Skeletal muscle satellite cell (primary cell): ENCODE results near the gene ATRNL1.
"Not testable (repeated sequence)": the region's sequence is repeated elsewhere in the genome, so short reads cannot be mapped to it uniquely, and the experiment has no call there.

Experiments
- H3K27me3 ChIP-seq: 2 replicates; pipeline ENCODE4 v1.7.0; 2013; ENCODE audit warnings: low read length; ENCODE audit not compliant: control insufficient read depth, insufficient read depth
- H3K36me3 ChIP-seq: 2 replicates; pipeline ENCODE4 v1.7.0; 2013; ENCODE audit warnings: mild to moderate bottlenecking, control low read depth, low read length; ENCODE audit not compliant: insufficient read depth
- H3K4me1 ChIP-seq: 2 replicates; pipeline ENCODE4 v1.7.0; 2013; ENCODE audit warnings: low read length; ENCODE audit not compliant: control insufficient read depth, insufficient read depth
- H3K4me2 ChIP-seq: 2 replicates; pipeline ENCODE4 v1.7.0; 2013; ENCODE audit warnings: mild to moderate bottlenecking, low read length
- H3K4me3 ChIP-seq: 2 replicates; pipeline ENCODE4 v1.7.0; 2013; ENCODE audit warnings: low read length
- H3K9ac ChIP-seq: 2 replicates; pipeline ENCODE4 v1.7.0; 2013; ENCODE audit warnings: mild to moderate bottlenecking, low read depth, low read length, moderate library complexity
- H3K9me3 ChIP-seq: replicated peaks from 2 replicates; pipeline ENCODE4 v1.7.0; 2013; ENCODE audit warnings: mild to moderate bottlenecking, control low read depth, low read length

Gene ATRNL1

GRCh38 chr10:115711306-115711705 is 618.1 kb downstream of the ATRNL1 start:
- Histone ChIP-seq H3K9ac (no peak overlapping the region), H3K27me3 (no peaks in the 10 kb centered on the region), H3K4me3 (no peak overlapping the region), H3K4me2 (no peak overlapping the region), H3K36me3 (no peaks in the 10 kb centered on the region), H3K9me3 (no peaks in the 10 kb centered on the region), H3K4me1 (peaks cover 1% of the 10 kb centered on the region)

- Histone ChIP-seq H3K4me1 (no peaks in the 10 kb centered on the region), H3K9ac (no peak overlapping the region), H3K36me3 (no peaks in the 10 kb centered on the region), H3K4me3 (no peak overlapping the region), H3K4me2 (no peak overlapping the region), H3K27me3 (no peaks in the 10 kb centered on the region), H3K9me3 (no peaks in the 10 kb centered on the region)
Observed at GRCh38 chr10:115720121-115720520, 627.0 kb downstream of the ATRNL1 start.

DNA sequence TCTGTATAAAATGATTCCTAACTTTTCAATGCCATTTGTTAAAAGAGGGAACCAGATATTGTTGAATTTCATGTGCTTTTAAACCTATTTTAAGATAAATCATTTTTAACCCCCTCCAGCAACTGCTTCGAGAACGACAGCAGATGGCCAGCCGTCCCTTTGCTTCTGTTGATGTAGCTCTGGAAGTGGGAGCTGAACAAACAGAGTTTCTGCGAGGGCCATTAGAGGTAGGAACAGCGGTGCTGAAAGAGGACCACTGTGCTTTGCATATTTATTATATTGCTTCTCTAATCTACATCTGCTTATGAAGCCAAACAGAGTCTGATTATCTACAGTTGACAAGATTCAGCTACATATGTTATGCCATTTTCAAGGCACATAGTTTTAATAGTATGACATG is 634.0 kb downstream of the ATRNL1 start:
- H3K4me3 ChIP-seq = no peak overlapping the region
- H3K4me1 ChIP-seq = peaks cover 2% of the 10 kb centered on the region
- H3K9ac ChIP-seq = no peak overlapping the region
- no peaks in the 10 kb centered on the region for H3K27me3 ChIP-seq
- H3K9me3 ChIP-seq = no peaks in the 10 kb centered on the region
- no peaks in the 10 kb centered on the region for H3K36me3 ChIP-seq
- H3K4me2 ChIP-seq = no peak overlapping the region

GRCh38 chr10:115744089-115744488 is 650.9 kb downstream of the ATRNL1 start:
- no peak overlapping the region for H3K9ac ChIP-seq
- no peaks in the 10 kb centered on the region for H3K27me3 ChIP-seq
- H3K9me3 ChIP-seq = no peaks in the 10 kb centered on the region
- H3K36me3 ChIP-seq = no peaks in the 10 kb centered on the region
- H3K4me3 ChIP-seq = no peak overlapping the region
- no peaks in the 10 kb centered on the region for H3K4me1 ChIP-seq
- H3K4me2 ChIP-seq = no peak overlapping the region

- Histone ChIP-seq H3K36me3 (no peaks in the 10 kb centered on the region), H3K9ac (no peak overlapping the region), H3K4me2 (no peak overlapping the region), H3K4me1 (no peaks in the 10 kb centered on the region), H3K9me3 (no peaks in the 10 kb centered on the region), H3K27me3 (no peaks in the 10 kb centered on the region), H3K4me3 (no peak overlapping the region)
Observed at GRCh38 chr10:115745943-115746342, 652.8 kb downstream of the ATRNL1 start.

DNA sequence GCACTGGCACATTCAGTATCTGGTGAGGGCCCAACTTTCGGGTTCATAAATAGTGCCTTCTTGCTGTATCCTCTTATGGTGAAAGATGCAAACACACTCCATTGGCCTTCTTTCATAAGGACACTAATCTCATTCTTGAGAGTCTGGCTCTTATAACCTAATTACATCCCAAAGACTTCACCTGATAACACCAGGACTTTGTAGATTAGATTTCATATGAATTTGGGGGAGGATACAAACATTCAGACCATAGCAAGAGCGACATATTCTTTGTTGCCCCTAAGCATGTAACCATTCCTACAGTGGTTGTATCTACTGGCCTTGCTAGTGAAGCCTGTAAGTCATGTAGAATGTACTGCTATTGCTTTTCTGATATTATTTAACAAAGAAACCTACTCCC is 654.6 kb downstream of the ATRNL1 start:
- H3K4me2 ChIP-seq = no peak overlapping the region
- H3K36me3 ChIP-seq = no peaks in the 10 kb centered on the region
- no peaks in the 10 kb centered on the region for H3K27me3 ChIP-seq

DNA sequence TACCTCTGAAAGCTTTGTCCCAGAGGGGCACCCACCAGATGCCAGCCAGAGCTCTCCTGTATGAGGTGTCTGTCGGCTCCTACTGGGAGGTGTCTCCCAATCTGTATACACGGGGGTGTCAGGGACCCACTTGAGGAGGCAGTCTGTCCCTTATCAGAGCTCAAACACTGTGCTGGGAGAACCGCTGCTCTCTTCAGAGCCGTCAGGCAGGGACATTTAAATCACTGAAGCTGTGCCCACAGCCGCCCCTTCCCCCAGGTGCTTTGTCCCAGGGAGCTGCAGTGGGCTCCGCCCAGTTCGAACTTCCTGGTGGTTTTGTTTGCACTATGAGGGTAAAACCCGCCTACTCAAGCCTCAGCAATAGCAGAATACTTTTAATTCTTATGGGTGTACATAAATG is 665.3 kb downstream of the ATRNL1 start:
- not testable (repeated sequence) for H3K36me3 ChIP-seq, H3K4me1 ChIP-seq, H3K27me3 ChIP-seq, H3K9me3 ChIP-seq, H3K9ac ChIP-seq, H3K4me2 ChIP-seq, H3K4me3 ChIP-seq

More for the DNA sequence above, 654.6 kb downstream of the ATRNL1 start:
- Histone ChIP-seq H3K9ac (no peak overlapping the region), H3K4me3 (no peak overlapping the region), H3K4me1 (no peaks in the 10 kb centered on the region), H3K9me3 (no peaks in the 10 kb centered on the region)

- Histone ChIP-seq H3K4me2 (no peak overlapping the region), H3K9ac (no peak overlapping the region), H3K4me3 (no peak overlapping the region), H3K4me1 (peaks cover 8% of the 10 kb centered on the region), H3K9me3 (no peaks in the 10 kb centered on the region), H3K36me3 (no peaks in the 10 kb centered on the region), H3K27me3 (no peaks in the 10 kb centered on the region)
Observed at GRCh38 chr10:115760131-115760530, 667.0 kb downstream of the ATRNL1 start.

- H3K4me3 ChIP-seq = no peak overlapping the region
- no peak overlapping the region for H3K4me2 ChIP-seq
- H3K27me3 ChIP-seq = no peaks in the 10 kb centered on the region
- peaks cover 8% of the 10 kb centered on the region for H3K4me1 ChIP-seq
- no peaks in the 10 kb centered on the region for H3K36me3 ChIP-seq
- no peaks in the 10 kb centered on the region for H3K9me3 ChIP-seq
- no peak overlapping the region for H3K9ac ChIP-seq
Observed at GRCh38 chr10:115761166-115761565, 668.0 kb downstream of the ATRNL1 start.

- no peak overlapping the region for H3K9ac ChIP-seq
- no peaks in the 10 kb centered on the region for H3K27me3 ChIP-seq
- peaks cover 8% of the 10 kb centered on the region for H3K4me1 ChIP-seq
- no peak overlapping the region for H3K4me3 ChIP-seq
- H3K9me3 ChIP-seq = no peaks in the 10 kb centered on the region
- no peaks in the 10 kb centered on the region for H3K36me3 ChIP-seq
- H3K4me2 ChIP-seq = no peak overlapping the region
Observed at GRCh38 chr10:115762029-115762428, 668.9 kb downstream of the ATRNL1 start.

- no peaks in the 10 kb centered on the region for H3K9me3 ChIP-seq
- no peak overlapping the region for H3K4me3 ChIP-seq
- peaks cover 35% of the 10 kb centered on the region for H3K4me1 ChIP-seq
- peak overlapping the region; percentile 25 for H3K9ac ChIP-seq
- H3K4me2 ChIP-seq = peak overlapping the region; percentile 13
- H3K36me3 ChIP-seq = no peaks in the 10 kb centered on the region
- H3K27me3 ChIP-seq = no peaks in the 10 kb centered on the region
Observed at GRCh38 chr10:115771755-115772154, 678.6 kb downstream of the ATRNL1 start.

- H3K36me3 ChIP-seq = no peaks in the 10 kb centered on the region
- H3K4me3 ChIP-seq = peak overlapping the region; percentile 9
- no peaks in the 10 kb centered on the region for H3K27me3 ChIP-seq
- H3K9ac ChIP-seq = peak overlapping the region; percentile 66
- no peaks in the 10 kb centered on the region for H3K9me3 ChIP-seq
- peaks cover 35% of the 10 kb centered on the region for H3K4me1 ChIP-seq
- peak overlapping the region; percentile 67 for H3K4me2 ChIP-seq
Observed at GRCh38 chr10:115772606-115773005, 679.4 kb downstream of the ATRNL1 start.
